ENCODE results near the gene MND1. TPM values are rescaled to one million over a fixed set of nuclear protein-coding genes. Genes with fewer than 3 reads are reported as not detected.
"Not testable (repeated sequence)": the region's sequence is repeated elsewhere in the genome, so short reads cannot be mapped to it uniquely, and the experiment has no call there.

Gene MND1
- total RNA-seq, 2 donors from 2014 or later = 1.5 to 2.5 TPM

DNA sequence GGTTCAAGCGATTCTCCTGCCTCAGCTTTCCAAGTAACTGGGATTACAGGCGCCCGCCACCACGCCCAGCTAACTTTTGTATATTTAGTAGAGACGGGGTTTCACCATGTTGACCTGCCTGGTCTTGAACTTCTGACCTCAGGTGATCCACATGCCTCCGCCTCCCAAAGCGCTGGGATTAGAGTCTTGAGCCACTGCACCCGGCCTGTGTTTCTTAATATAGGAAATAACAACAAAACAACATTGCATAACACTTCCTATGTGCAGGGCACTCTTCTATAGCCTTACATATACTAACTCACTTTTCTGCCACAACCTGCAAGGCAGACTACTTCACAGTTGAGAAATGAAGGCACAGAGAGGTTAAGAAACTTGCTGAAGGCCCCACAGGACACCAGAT, 108.9 kb downstream of the MND1 start:
- DNase-seq (no peak), ATAC-seq (no peak)
- intact Hi-C loops (cut with DNase I, micrococcal nuclease) = no loop called here

DNA sequence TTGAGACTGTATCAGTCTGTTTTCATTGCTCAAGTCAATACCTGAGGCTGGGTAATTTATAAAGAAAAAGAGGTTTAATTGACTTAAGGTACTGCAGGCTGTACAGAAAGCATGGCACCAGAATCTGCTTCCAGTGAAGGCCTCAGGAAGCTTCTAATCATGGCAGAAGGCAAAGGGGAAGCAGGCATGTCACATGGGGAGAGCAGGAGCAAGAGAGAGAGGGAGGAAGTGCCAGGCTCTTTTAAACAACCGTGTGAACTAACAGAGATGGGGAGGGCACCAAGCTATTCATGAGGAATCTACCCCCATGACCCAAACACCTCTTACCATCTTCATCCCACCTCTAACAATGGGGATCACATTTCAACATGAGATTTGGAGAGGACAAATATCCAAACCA, 114.5 kb downstream of the MND1 start:
- ATAC-seq (no peak), DNase-seq (no peak)
- intact Hi-C loops (cut with DNase I, micrococcal nuclease) = no loop called here

DNA sequence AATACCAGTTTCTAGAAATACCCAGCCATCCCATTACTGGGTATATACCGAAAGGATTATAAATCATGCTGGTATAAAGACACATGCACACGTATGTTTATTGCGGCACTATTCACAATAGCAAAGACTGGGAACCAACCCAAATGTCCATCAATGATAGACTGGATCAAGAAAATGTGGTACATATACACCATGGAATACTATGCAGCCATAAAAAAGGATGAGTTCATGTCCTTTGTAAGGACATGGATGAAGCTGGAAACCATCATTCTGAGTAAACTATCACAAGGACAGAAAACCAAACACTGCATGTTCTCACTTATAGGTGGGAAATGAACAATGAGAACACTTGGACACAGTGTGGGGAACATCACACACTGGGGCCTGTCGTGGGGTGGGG, 117.1 kb downstream of the MND1 start:
- ATAC-seq; DNase-seq; intact Hi-C loops (cut with DNase I, micrococcal nuclease): not testable (repeated sequence)

DNA sequence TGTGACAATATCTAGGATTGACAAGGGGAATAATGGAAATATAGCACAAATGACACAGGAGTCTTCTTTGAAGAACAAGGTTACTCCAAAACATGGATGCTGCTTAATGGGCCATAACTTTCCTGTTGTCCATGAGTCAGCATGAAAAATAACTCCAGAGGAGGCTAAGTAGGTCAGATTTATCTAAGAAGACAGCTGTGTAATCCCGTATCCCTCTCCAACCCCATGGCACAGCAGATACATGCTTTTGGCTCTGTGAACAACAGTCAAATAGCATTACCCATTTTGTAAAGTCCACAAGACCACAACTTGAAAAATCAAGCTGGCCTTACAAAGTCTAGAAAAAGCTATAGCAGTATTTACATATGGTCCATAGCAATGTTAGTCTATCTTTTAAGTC, 119.6 kb downstream of the MND1 start:
- DNase-seq (no peak), ATAC-seq (no peak)
- intact Hi-C loops (cut with DNase I, micrococcal nuclease) = no loop called here

Other genes starting within 250 kb of the MND1 start
- 100 to 1,000 TPM; 123 to 145 TPM for gene TRIM2, start 140.2 kb upstream of the MND1 start, total RNA-seq
- gene TMEM131L, start 121.7 kb downstream of the MND1 start, total RNA-seq = 1 to 10 TPM; 3.6 to 8.0 TPM